ENCODE data around the gene RNF31. TPM values are rescaled to one million over a fixed set of nuclear protein-coding genes. Genes with fewer than 3 reads are reported as not detected.

The RNF31 gene
- total and polyA plus RNA-seq, 2 of the 13 experiments (the other 11 are each of a cell fraction or from before 2014, with no cell fraction given) = 48.2 to 86.8 TPM

GRCh38 chr14:24147761-24148428, 597 bp downstream of the RNF31 start (continued):
- no peak for TF ChIP-seq RNF219 (CRISPR knock-in tag; IDR thresholded peaks at IDR 0.05)
- 0 out of 2 replicates have a peak, but pooled peaks have one; percentile 10 for TF ChIP-seq TFDP1 (CRISPR knock-in tag; IDR thresholded peaks at IDR 0.05; ENCODE audit: borderline replicate concordance)
- TF ChIP-seq MYNN (CRISPR knock-in tag; IDR thresholded peaks at IDR 0.05; ENCODE audit: low read depth) = no peak
- no peak for TF ChIP-seq HBP1 (CRISPR knock-in tag; IDR thresholded peaks at IDR 0.05; ENCODE audit: low read depth)
- no peak for TF ChIP-seq SIX4 (CRISPR knock-in tag; IDR thresholded peaks at IDR 0.05)
- TF ChIP-seq ZNF276 (CRISPR knock-in tag; IDR thresholded peaks at IDR 0.05; ENCODE audit: low read depth) = no peak; the same call in 1 of the 2 replicates
- no peak for TF ChIP-seq MLXIP (CRISPR knock-in tag; IDR thresholded peaks at IDR 0.05; ENCODE audit: borderline replicate concordance)
- TF ChIP-seq CHCHD3 (CRISPR knock-in tag; IDR thresholded peaks at IDR 0.05) = peak; percentile 68; the same call in 1 of the 2 replicates
- TF ChIP-seq RAD51 (IDR thresholded peaks at IDR 0.05; ENCODE audit: borderline replicate concordance) = no peak
- TF ChIP-seq ATF5 (CRISPR knock-in tag; IDR thresholded peaks at IDR 0.05; ENCODE audit: low read depth) = peak; percentile 89; the same call in 1 of the 2 replicates
- TF ChIP-seq ZNF484 (CRISPR knock-in tag; IDR thresholded peaks at IDR 0.05; ENCODE audit: borderline replicate concordance, low read depth) = peak; percentile 83; the same call in 1 of the 2 replicates
- peak; percentile 97 for TF ChIP-seq ZNF235 (CRISPR knock-in tag; IDR thresholded peaks at IDR 0.05; ENCODE audit: borderline replicate concordance)
- TF ChIP-seq ZNF256 (CRISPR knock-in tag; conservative IDR thresholded peaks at IDR 0.05) = peak; percentile 73; the same call in 1 of the 2 replicates
- TF ChIP-seq ZNF570 (CRISPR knock-in tag; IDR thresholded peaks at IDR 0.05; ENCODE audit: borderline replicate concordance) = 0 out of 2 replicates have a peak, but pooled peaks have one; percentile 83

Measured in HepG2 (cell line).